HUDEP-2 (cell line): ENCODE results near the gene PIGL.

Experiments
- DNase-seq, 76 experiments: peaks; one replicate each; lab custom pipeline; 2025; ENCODE audit not compliant: unreplicated experiment in 76 of 76; lab: John Stamatoyannopoulos, UW

Gene PIGL

DNA sequence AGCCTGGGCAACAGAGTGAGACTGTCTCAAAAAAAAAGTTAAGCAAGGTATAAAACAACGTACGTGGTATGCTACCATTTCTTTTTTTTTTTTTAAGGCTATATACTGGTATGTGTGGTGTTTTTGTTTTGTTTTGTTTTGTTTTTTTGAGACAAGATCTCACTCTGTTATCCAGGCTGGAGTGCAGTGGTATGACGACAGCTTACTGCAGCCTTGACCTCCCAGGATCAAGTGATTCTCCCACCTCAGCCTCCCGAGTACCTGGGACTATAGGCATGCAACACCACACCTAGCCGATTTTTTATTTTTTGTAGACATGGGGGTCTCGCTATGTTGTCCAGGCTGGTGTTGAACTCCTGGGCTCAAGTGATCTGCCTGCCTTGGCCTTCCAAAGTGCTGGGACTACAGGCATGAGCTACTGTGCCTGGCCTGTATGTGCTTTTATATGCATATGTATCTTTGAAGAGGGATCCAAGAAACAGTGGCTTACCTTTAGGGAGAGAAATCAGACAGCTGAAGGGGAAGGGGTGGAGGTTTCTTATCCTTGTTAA, 129.8 kb downstream of the PIGL start:
- no peak for DNase-seq

GRCh38 chr17:16348586-16348985, 131.6 kb downstream of the PIGL start:
- DNase-seq = no peak

- DNase-seq = no peak
These were observed 132.4 kb downstream of the PIGL start for GRCh38 chr17:16349431-16349830.

- DNase-seq = no peak
These were observed 134.8 kb downstream of the PIGL start for GRCh38 chr17:16351831-16352230.

- DNase-seq = peak in 20 of 76 experiments; percentile 2 to 43 (median 13)
These were observed 135.3 kb downstream of the PIGL start for GRCh38 chr17:16352303-16352666.

DNA sequence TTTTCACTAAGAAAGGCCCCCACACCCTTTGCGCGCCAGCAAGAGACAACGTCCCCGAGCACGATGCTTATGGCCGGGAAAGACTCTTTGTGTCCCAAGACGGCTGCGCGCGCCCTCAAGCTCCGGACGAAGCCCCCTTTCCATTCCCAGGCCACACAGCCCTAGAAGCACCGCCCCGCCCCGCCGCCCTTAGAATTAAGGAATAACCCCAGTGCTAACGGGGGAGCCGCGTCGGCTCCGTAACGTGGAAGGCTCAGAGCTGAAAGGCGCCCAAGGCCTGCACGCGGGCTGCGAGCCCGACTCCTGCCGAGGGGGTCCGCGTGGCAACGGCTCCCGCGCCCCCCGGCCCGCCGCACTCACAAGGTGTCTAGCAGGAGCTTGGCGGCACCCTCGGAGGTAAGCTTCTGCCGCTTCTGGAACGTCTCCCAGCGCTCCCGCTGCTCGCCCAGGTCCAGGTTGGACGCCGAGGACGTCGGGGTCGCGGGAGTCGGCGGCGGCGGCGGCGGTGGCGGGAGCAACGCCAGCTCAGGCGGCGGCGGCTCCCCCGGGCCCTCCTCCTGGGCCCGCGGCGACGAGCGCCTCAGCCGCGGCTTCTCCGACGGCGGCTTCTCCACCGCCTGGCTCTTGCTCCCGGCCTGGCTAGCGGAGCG, 135.8 kb downstream of the PIGL start:
- DNase-seq = peak in 30 of 76 experiments; percentile 4 to 66 (median 28)

- peak in 48 of 76 experiments; percentile 6 to 56 (median 31) for DNase-seq
These were observed 136.5 kb downstream of the PIGL start, which contains the start of gene CENPV for GRCh38 chr17:16353317-16354174. TSS of gene CENPV (minus strand) at chr17:16353469. CDS start at chr17:16353436, 33 bp downstream.

DNA sequence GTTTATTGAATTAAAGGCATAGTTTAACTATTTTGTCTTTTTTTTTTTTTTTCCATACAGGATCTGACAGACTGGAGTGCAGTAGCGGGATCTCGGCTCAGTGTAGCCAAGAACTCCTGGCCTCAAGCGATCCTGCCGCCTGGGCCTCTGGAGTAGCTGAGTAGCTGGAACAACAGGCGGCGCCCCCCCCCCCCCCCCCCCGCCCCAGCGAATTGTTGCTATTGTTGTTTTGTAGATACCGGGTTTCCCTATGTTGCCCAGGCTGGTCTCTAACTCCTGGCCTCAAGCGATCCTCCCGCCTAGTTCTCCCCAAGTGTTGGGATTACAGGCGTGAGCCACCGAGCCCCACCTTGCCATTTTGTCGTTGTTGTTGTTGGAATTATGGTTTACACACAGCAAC, 137.6 kb downstream of the PIGL start:
- DNase-seq = no peak

DNA sequence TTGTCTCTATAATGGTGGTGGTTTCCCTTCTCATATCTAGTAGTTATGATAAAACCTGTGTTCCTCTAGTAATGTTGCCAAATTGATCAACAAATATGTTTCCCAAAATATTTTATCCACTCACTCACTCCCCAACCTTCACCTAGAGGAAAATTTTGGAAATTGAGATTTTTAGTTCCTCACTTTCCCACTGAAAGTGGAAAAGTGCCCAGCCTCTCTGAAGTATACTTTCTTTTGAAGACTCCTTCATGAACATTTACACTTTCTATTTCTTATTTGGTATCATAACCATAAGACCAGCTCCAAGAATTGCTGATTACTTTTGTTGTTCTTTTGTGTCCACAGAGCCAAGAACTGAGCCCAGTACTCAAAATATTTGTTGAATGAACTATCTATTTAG, 141.4 kb downstream of the PIGL start:
- no peak for DNase-seq

DNA sequence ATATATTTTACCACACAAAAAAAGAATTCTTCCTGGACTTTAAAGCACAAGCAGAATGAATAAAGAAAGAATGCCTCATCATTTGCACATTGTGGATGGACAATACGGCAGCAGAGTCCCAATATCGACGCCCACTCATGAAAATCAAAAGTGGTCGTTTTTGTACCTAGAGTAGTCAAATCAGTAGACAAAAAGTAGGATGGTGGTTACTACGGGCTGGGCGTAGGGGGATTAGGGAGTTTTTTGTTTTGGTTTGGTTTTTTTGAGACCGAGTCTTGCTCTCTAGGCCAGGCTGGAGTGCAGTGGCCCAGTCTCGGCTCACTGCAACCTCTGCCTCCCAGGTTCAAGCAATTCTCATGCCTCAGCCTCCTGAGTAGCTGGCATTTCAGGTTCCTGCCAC, 144.9 kb downstream of the PIGL start:
- DNase-seq = no peak

DNA sequence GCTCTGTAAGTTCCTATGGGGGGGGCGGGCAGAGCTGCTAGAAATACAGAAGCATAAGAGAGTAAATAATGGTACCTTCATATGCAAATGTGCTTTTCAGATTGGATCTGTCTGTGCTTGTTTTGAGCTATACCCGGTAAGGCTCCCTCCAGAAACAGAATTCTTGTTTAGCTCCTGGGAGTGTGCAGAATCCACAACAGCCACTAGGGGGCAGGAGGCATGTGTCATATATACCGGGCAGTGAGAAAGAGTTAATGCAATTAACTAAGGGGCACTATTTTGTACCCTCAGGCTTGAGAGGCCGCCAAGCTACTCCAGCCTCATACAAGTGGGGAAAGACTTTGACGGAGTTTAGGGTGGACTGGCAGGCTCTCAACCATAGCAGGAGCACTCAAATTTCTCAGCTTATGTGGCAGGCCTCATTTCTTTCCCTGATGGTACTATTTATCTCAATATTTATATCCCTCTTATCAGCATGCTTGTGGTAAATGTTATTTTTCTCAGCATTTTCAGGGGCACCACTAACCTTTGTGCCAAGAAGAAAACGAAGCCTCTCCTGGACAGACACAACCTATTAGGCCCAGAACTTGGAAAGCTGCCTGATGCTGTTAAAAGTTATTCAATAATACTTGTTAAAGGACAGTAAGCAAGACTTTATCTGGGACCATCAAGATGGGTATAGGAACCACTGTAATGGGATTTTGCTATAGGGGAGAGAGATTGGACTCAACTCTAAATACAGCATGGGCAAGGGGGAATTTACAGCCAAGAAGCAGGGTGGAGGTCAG, 146.9 kb downstream of the PIGL start:
- peak in 66 of 76 experiments; percentile 8 to 78 (median 52) for DNase-seq

DNA sequence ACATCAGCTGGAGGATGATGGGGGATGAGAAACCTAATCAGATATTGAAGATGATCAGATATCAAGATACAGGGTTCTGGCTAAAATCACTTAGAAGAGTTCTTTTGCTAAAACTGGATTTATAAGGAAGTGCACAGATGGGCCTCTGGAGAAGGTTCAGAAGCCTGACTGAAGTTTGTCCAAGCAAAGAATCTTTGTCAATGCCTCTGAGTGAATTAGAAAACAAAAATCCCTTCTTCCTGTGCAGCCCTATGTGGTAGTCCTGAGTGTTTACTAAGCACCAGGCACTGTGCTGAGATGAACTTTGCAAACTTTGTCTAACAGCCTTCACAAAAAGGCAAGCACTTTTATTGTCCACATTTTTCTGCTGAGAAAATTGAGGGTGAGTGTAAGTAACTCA, 147.6 kb downstream of the PIGL start:
- no peak for DNase-seq

DNA sequence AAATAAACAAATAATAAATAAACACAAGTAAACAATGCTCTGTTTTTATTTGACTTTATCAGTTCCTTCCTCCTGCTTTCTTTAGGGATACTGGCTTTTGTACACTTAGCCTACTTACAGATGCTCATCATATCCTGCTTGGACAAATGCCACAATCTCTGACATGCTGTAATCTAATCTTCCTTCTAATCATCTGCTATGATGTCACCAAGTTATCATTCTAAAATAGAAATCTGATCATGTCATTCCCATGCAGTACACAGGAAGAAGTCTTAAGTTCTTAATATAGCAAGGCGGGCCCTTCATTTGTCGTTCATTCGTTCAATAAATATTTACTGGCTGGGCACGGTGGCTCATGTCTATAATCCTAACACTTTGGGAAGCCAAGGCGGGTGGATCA, 154.7 kb downstream of the PIGL start:
- DNase-seq = no peak

GRCh38 chr17:16374146-16374938, 157.3 kb downstream of the PIGL start:
- no peak for DNase-seq
